Measurements from ENCODE around the gene POP7.

The POP7 gene

GRCh38 chr7:100726996-100727761 is 21.3 kb downstream of the POP7 start:
- peak; percentile 82 for DNase-seq

DNA sequence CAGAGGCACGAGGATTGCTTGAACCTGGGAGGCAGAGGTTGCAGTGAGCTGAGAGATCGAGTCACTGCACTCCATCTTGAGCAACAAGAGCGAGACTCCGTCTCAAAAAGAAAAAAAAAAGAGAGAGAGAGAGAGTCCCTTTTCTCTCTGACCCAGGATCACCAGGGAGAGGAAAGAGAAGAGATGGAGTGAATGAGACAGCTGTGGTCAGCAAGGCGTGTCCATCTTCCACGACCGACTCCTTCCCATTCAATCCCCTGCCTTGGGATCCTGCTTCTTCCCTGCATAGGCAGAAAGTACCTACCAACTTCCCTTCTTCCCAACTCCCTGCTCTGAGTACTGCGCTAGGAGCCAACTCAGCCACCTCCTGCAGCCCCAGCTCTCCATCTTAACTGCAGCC is 22.3 kb downstream of the POP7 start:
- no peak for DNase-seq

GRCh38 chr7:100730136-100730800 is 24.3 kb downstream of the POP7 start:
- DNase-seq, result no peak

GRCh38 chr7:100731937-100732636 is 26.2 kb downstream of the POP7 start:
- no peak for DNase-seq

DNA sequence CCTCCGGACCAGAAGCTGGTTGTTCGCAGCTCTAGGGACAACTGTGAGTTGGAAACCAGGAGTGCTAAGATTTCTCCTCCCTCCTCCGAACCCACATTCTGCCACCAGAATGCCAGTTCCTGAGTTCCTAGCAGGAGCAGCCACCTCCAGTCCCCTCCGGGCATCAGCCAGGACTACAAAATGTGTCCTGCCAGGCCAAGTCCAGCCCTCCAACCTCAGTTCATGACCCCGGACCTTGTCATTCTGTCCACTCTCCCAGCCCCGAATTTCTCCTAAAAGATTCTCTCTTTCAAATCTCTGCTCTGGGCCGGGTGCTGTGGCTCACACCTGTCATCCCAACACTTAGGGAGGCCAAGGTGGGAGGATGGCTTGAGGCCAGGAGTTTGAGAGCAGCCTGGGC is 29.8 kb downstream of the POP7 start:
- DNase-seq, result no peak

DNA sequence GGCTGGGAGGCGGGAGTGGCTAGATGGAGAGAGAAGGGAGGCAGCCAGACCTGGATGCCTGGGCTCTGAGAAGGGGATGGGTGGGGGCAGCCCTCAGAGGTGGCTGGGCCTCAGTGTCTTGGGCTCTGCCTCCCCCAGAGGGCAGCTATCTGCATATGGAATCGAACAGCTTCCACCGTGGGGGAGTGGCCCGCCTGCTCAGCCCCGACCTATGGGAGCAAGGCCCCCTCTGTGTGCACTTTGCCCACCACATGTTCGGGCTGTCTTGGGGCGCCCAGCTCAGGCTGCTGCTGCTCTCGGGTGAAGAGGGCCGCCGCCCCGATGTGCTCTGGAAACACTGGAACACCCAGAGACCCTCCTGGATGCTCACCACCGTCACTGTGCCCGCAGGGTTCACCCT is 30.8 kb downstream of the POP7 start:
- no peak for DNase-seq

DNA sequence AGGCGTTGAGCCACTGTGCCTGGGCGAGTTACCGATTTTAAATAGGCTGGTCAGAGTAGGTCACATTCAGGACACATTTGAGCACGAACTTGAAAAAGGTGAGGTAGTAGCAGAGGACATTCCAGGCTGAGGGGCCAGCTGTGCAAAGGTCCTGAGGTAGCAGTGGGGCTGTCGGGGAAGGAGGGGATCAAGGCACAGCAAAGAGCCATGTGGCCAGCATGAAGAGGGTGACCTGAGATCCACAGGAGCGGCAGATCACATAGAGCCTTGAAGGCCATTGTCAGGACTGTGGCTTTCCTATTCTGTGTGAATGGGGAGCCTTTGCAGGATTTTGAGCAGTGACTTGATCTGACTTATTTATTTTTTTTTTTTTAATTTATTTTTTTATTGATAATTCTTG is 34.0 kb downstream of the POP7 start:
- no peak for DNase-seq

GRCh38 chr7:100744605-100745004 is 38.7 kb downstream of the POP7 start:
- DNase-seq, result no peak

- DNase-seq, result peak; percentile 86
These were observed 39.3 kb downstream of the POP7 start for GRCh38 chr7:100745184-100745583.

DNA sequence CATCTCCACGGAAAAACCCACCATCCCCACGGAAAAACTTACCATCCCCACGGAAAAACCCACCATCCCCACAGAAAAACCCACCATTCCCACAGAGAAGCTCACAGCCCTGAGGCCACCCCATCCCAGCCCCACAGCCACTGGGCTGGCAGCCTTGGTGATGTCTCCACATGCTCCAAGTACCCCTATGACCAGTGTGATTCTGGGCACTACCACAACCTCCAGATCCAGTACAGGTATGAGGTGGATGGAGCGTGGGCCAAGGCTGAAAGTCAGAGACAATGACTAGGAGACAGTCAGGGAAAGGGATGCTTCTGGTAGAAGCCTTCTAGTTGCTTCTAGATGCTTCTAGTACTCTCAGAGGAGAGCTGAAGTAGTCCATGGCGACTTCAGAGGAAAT is 47.1 kb downstream of the POP7 start:
- no peak for DNase-seq

DNA sequence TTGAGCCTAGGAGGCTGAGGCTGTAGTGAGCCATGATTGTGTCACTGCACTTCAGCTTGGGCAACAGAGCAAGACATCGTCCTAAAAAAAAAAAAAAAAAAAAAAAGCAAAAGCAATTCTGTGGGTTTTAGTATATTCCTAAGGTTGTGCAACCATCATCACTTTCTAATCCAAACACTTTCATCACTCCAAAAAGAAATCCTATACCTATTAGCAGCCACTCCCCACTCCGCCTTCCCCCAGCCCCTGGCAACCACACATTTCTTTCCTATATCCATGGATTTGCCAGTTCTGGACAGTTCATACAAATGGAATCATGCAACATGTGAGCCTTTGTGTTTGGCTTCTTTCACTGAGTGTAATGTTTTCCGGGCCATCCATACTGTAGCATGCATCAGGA is 47.8 kb downstream of the POP7 start:
- peak; percentile 16 for DNase-seq
